Mesenchymal stem cell (in vitro differentiated cells and primary cell): ENCODE data around the gene MATN3.

Source experiments
- DNase-seq: peaks from one replicate; pipeline ENCODE4 v3.0.0-alpha.2; 2013
- H2AFZ ChIP-seq: one replicate; pipeline ENCODE4 v1.6.1; 2013; ENCODE audit warnings: low read depth, mild to moderate bottlenecking, control low read depth, inconsistent platforms, low read length, moderate library complexity
- H2AK5ac ChIP-seq: 2 replicates; pipeline ENCODE4 v1.6.1; 2013; ENCODE audit warnings: low read length, moderate library complexity, mild to moderate bottlenecking, inconsistent platforms; ENCODE audit not compliant: severe bottlenecking
- H2BK120ac ChIP-seq: one replicate; pipeline ENCODE4 v1.6.1; 2013; ENCODE audit warnings: low read depth, mild to moderate bottlenecking, inconsistent platforms, low read length, moderate library complexity
- H2BK12ac ChIP-seq, 2 experiments: one replicate each; pipeline ENCODE4 v1.6.1; 2013; ENCODE audit warnings: inconsistent platforms in 2 of 2, low read length in 2 of 2, mild to moderate bottlenecking in 2 of 2, moderate library complexity in 2 of 2, control low read depth in 1 of 2
- H2BK15ac ChIP-seq: one replicate; pipeline ENCODE4 v1.6.1; 2013; ENCODE audit warnings: mild to moderate bottlenecking, low read depth, inconsistent platforms; ENCODE audit not compliant: poor library complexity, severe bottlenecking
- H2BK5ac ChIP-seq: 2 replicates; pipeline ENCODE4 v1.6.1; 2013; ENCODE audit warnings: low read depth, mild to moderate bottlenecking, low read length, control low read depth, inconsistent platforms; ENCODE audit not compliant: poor library complexity, severe bottlenecking
- H3K14ac ChIP-seq, 2 experiments: one replicate each; pipeline ENCODE4 v1.6.1; 2013; ENCODE audit warnings: inconsistent platforms in 2 of 2, low read length in 2 of 2, control low read depth in 1 of 2, mild to moderate bottlenecking in 1 of 2, moderate library complexity in 1 of 2
- H3K18ac ChIP-seq, 2 experiments: one replicate each; pipeline ENCODE4 v1.6.1; 2013; ENCODE audit warnings: inconsistent platforms in 2 of 2, low read length in 2 of 2, control low read depth in 1 of 2, low read depth in 1 of 2, mild to moderate bottlenecking in 1 of 2
- H3K23ac ChIP-seq, 2 experiments: one replicate each; pipeline ENCODE4 v1.6.1; 2013; ENCODE audit warnings: inconsistent platforms in 2 of 2, low read length in 2 of 2, mild to moderate bottlenecking in 2 of 2, moderate library complexity in 2 of 2, control low read depth in 1 of 2
- H3K27ac ChIP-seq: 2 replicates; pipeline ENCODE4 v1.5.1; 2013; ENCODE audit warnings: mild to moderate bottlenecking, moderate library complexity, low read length, control low read depth, inconsistent platforms; ENCODE audit not compliant: poor library complexity, severe bottlenecking
- H3K27me3 ChIP-seq, 2 experiments: 2 replicates each; pipeline versions ENCODE4 v1.6.1 to v1.7.0; 2013; ENCODE audit warnings: low read length in 2 of 2, mild to moderate bottlenecking in 2 of 2, moderate library complexity in 2 of 2, control low read depth in 1 of 2, inconsistent platforms in 1 of 2; ENCODE audit not compliant: control insufficient read depth in 1 of 2, insufficient read depth in 1 of 2
- H3K36me3 ChIP-seq, 2 experiments: 2 replicates each; pipeline versions ENCODE4 v1.6.1 to v1.7.0; 2013; ENCODE audit warnings: low read length in 2 of 2, control low read depth in 1 of 2, inconsistent platforms in 1 of 2, low read depth in 1 of 2, mild to moderate bottlenecking in 1 of 2; ENCODE audit not compliant: insufficient read depth in 2 of 2, control insufficient read depth in 1 of 2
- H3K4ac ChIP-seq, 2 experiments: one replicate each; pipeline ENCODE4 v1.6.1; 2013; ENCODE audit warnings: inconsistent platforms in 2 of 2, low read length in 2 of 2, mild to moderate bottlenecking in 2 of 2, moderate library complexity in 2 of 2, control low read depth in 1 of 2, low read depth in 1 of 2
- H3K4me1 ChIP-seq: 2 replicates; pipeline ENCODE4 v1.6.1; 2013; ENCODE audit warnings: low read depth, low read length, control low read depth; ENCODE audit not compliant: control insufficient read depth, insufficient read depth
- H3K4me2 ChIP-seq: 2 replicates; pipeline ENCODE4 v1.6.1; 2013; ENCODE audit warnings: low read length, mild to moderate bottlenecking, inconsistent platforms; ENCODE audit not compliant: poor library complexity, severe bottlenecking
- H3K4me3 ChIP-seq, 2 experiments: 2 replicates each; pipeline versions ENCODE4 v1.5.1 to v1.7.0; 2013; ENCODE audit warnings: low read length in 2 of 2, mild to moderate bottlenecking in 2 of 2, control low read depth in 1 of 2, low read depth in 1 of 2; ENCODE audit not compliant: insufficient read depth in 1 of 2
- H3K79me1 ChIP-seq: replicated peaks from 2 replicates; pipeline ENCODE4 v1.6.1; 2013; ENCODE audit warnings: mild to moderate bottlenecking, control low read depth, low read length, inconsistent platforms; ENCODE audit not compliant: poor library complexity, severe bottlenecking
- H3K9ac ChIP-seq: 2 replicates; pipeline ENCODE4 v1.7.0; 2013; ENCODE audit warnings: mild to moderate bottlenecking, low read length, moderate library complexity
- H3K9me3 ChIP-seq: 2 replicates; pipeline ENCODE4 v1.7.0; 2013; ENCODE audit warnings: mild to moderate bottlenecking, low read length; ENCODE audit not compliant: control insufficient read depth
- H4K8ac ChIP-seq: one replicate; pipeline ENCODE4 v1.6.1; 2013; ENCODE audit warnings: inconsistent platforms, mild to moderate bottlenecking, low read length, moderate library complexity
- H4K91ac ChIP-seq: one replicate; pipeline ENCODE4 v1.6.1; 2013; ENCODE audit warnings: mild to moderate bottlenecking, low read length, inconsistent platforms
- WGBS: methylation state at CpG from one replicate; pipeline ENCODE4 v1.1.7; 2013; ENCODE audit warnings: mixed read lengths; 5-methylcytosine and 5-hydroxymethylcytosine counted together

MATN3 gene

DNA sequence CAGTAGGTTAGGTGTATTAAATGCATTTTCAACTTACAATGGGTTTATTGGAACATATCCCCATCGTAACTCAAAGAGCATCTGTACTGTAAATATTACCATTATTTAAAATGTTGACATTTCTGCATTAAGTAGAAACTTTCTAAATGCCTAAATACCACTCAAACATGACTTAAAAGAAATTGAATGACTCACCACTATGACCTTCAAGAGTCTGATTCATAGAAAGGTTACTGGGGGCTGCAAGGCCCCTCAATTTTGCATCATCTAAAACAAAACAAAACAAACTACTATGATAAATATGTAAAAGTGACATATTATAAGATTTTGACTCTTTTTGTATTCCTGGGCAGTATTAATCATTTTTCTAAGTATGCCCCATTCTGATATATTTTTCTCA is 30.2 kb downstream of the MATN3 start:
- H2BK12ac ChIP-seq, result no peak overlapping the region
- no peak overlapping the region for H2BK15ac ChIP-seq
- H3K36me3 ChIP-seq, result peaks cover 5 to 67% of the 10 kb centered on the region in 2 experiments
- H4K91ac ChIP-seq, result no peak overlapping the region
- H3K23ac ChIP-seq, result no peak overlapping the region
- DNase-seq, result peak; percentile 22
- no peak overlapping the region for H3K14ac ChIP-seq
- no peak overlapping the region for H2BK120ac ChIP-seq
- no peak overlapping the region for H3K4me2 ChIP-seq
- no peaks in the 10 kb centered on the region for H3K9me3 ChIP-seq
- peaks cover 20% of the 10 kb centered on the region for H3K79me1 ChIP-seq
- no peak overlapping the region for H2BK5ac ChIP-seq
- H3K9ac ChIP-seq, result no peak overlapping the region
- H3K4me3 ChIP-seq, result no peak overlapping the region
- no peak overlapping the region for H4K8ac ChIP-seq
- no peaks in the 10 kb centered on the region for H3K4me1 ChIP-seq
- H3K27ac ChIP-seq, result no peak overlapping the region
- H3K4ac ChIP-seq, result no peak overlapping the region
- H2AK5ac ChIP-seq, result no peak overlapping the region
- no CpG with 5 or more reads among the region's 1 CpG for WGBS
- H3K18ac ChIP-seq, result no peak overlapping the region
- no peak overlapping the region for H2AFZ ChIP-seq
- H3K27me3 ChIP-seq, result no peaks in the 10 kb centered on the region

- Histone ChIP-seq H3K36me3 (peaks cover 2 to 77% of the 10 kb centered on the region in 2 experiments), H3K27me3 (no peaks in the 10 kb centered on the region), H3K18ac (no peak overlapping the region), H2AFZ (no peak overlapping the region), H3K4me3 (no peak overlapping the region), H4K8ac (no peak overlapping the region), H3K14ac (no peak overlapping the region), H2BK5ac (no peak overlapping the region), H2BK12ac (no peak overlapping the region), H4K91ac (no peak overlapping the region), H3K27ac (no peak overlapping the region), H3K4ac (no peak overlapping the region), H3K4me2 (no peak overlapping the region), H3K79me1 (peaks cover 13% of the 10 kb centered on the region), H3K4me1 (no peaks in the 10 kb centered on the region), H3K9me3 (no peaks in the 10 kb centered on the region), H2AK5ac (no peak overlapping the region), H3K23ac (no peak overlapping the region), H3K9ac (no peak overlapping the region), H2BK120ac (no peak overlapping the region), H2BK15ac (no peak overlapping the region)
- WGBS, result no CpG with 5 or more reads among the region's 1 CpG
- peak; percentile 4 for DNase-seq
Observed at GRCh38 chr2:19979932-19980331, 32.5 kb downstream of the MATN3 start.

GRCh38 chr2:19973466-19973865 is 39.0 kb downstream of the MATN3 start:
- no peak overlapping the region for H4K91ac ChIP-seq
- no peak overlapping the region for H4K8ac ChIP-seq
- H3K4me1 ChIP-seq, result no peaks in the 10 kb centered on the region
- H2AK5ac ChIP-seq, result no peak overlapping the region
- no peak overlapping the region for H3K4ac ChIP-seq
- H2BK120ac ChIP-seq, result no peak overlapping the region
- peaks cover 15 to 74% of the 10 kb centered on the region in 2 experiments for H3K36me3 ChIP-seq
- H3K4me2 ChIP-seq, result no peak overlapping the region
- 99% methylated on average over 8 of the region's 8 CpGs for WGBS
- H3K9ac ChIP-seq, result no peak overlapping the region
- peaks cover 11% of the 10 kb centered on the region for H3K79me1 ChIP-seq
- H3K23ac ChIP-seq, result no peak overlapping the region
- H2BK5ac ChIP-seq, result no peak overlapping the region
- H3K4me3 ChIP-seq, result no peak overlapping the region
- no peak overlapping the region for H3K14ac ChIP-seq
- H3K18ac ChIP-seq, result no peak overlapping the region
- no peak for DNase-seq
- no peak overlapping the region for H3K27ac ChIP-seq
- no peaks in the 10 kb centered on the region for H3K27me3 ChIP-seq
- H2BK12ac ChIP-seq, result no peak overlapping the region
- no peaks in the 10 kb centered on the region for H3K9me3 ChIP-seq
- H2BK15ac ChIP-seq, result no peak overlapping the region
- no peak overlapping the region for H2AFZ ChIP-seq

DNA sequence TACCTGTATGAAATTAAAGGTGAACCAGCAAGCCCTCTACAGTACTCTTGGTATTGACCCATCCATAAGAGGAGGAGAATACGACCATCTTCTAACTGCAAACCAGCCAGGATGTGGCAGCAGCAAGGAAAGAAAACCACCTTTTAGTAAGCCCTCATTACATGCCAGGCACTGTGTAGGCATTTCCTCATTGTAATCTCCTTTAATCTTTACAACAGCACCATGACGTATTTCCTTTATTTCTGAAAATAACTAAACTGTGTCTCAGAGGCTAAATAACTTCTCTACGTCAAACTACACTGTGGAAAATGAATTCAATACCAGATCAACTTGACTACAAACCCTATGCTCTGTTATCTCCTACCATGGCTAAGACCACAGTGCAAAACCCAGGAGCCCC is 40.8 kb downstream of the MATN3 start:
- Histone ChIP-seq H3K18ac (no peak overlapping the region), H2BK120ac (no peak overlapping the region), H3K9ac (no peak overlapping the region), H2BK5ac (no peak overlapping the region), H3K4ac (no peak overlapping the region), H3K4me2 (no peak overlapping the region), H3K9me3 (no peaks in the 10 kb centered on the region), H3K27ac (no peak overlapping the region), H2BK12ac (no peak overlapping the region), H3K36me3 (peaks cover 15 to 65% of the 10 kb centered on the region in 2 experiments), H3K27me3 (no peaks in the 10 kb centered on the region), H3K4me1 (no peaks in the 10 kb centered on the region), H2AK5ac (no peak overlapping the region), H3K23ac (no peak overlapping the region), H4K91ac (no peak overlapping the region), H3K79me1 (peaks cover 7% of the 10 kb centered on the region), H2AFZ (no peak overlapping the region), H2BK15ac (no peak overlapping the region), H4K8ac (no peak overlapping the region), H3K14ac (no peak overlapping the region), H3K4me3 (no peak overlapping the region)
- WGBS, result 98% methylated on average over 3 of the region's 3 CpGs
- no peak for DNase-seq
